NCI-H1105 treated with DMSO at 0.1 percent for 48 hours (cell line): ENCODE results near the gene CNGB1.
"Not testable (repeated sequence)": the region's sequence is repeated elsewhere in the genome, so short reads cannot be mapped to it uniquely, and the experiment has no call there.

Experiments used
- DNase-seq: peaks from one replicate; lab custom pipeline; 2025; lab: John Stamatoyannopoulos, UW

Gene CNGB1

GRCh38 chr16:57884655-57885133 lies 86.2 kb downstream of the CNGB1 start:
- no peak for DNase-seq

- DNase-seq = no peak
These were observed 86.8 kb downstream of the CNGB1 start for GRCh38 chr16:57883953-57884654.

GRCh38 chr16:57883480-57883879 lies 87.4 kb downstream of the CNGB1 start:
- DNase-seq = no peak

GRCh38 chr16:57882792-57883191 lies 88.1 kb downstream of the CNGB1 start:
- no peak for DNase-seq

- no peak for DNase-seq
These were observed 88.7 kb downstream of the CNGB1 start for GRCh38 chr16:57882206-57882605.

GRCh38 chr16:57878586-57878985 lies 92.3 kb downstream of the CNGB1 start:
- no peak for DNase-seq

- no peak for DNase-seq
These were observed 94.7 kb downstream of the CNGB1 start for GRCh38 chr16:57876210-57876609.

- DNase-seq = no peak
These were observed 95.6 kb downstream of the CNGB1 start for GRCh38 chr16:57875347-57875746.

GRCh38 chr16:57873218-57873617 lies 97.7 kb downstream of the CNGB1 start:
- DNase-seq = peak; percentile 10

GRCh38 chr16:57872764-57873163 lies 98.2 kb downstream of the CNGB1 start:
- DNase-seq = not testable (repeated sequence)

GRCh38 chr16:57871456-57871855 lies 99.5 kb downstream of the CNGB1 start:
- no peak for DNase-seq

- DNase-seq = no peak
These were observed 100.0 kb downstream of the CNGB1 start for GRCh38 chr16:57870753-57871454.

GRCh38 chr16:57868913-57869520 lies 101.9 kb downstream of the CNGB1 start:
- DNase-seq = no peak

GRCh38 chr16:57867000-57867561 lies 103.8 kb downstream of the CNGB1 start:
- peak; percentile 81 for DNase-seq

GRCh38 chr16:57866529-57866918 lies 104.4 kb downstream of the CNGB1 start:
- DNase-seq = peak; percentile 79

GRCh38 chr16:57865746-57866528 lies 105.0 kb downstream of the CNGB1 start:
- DNase-seq = peak; percentile 48

GRCh38 chr16:57863434-57864160 lies 107.3 kb downstream of the CNGB1 start:
- peak; percentile 7 for DNase-seq

- no peak for DNase-seq
These were observed 108.1 kb downstream of the CNGB1 start for GRCh38 chr16:57862698-57863433.

- DNase-seq = no peak
These were observed 111.6 kb downstream of the CNGB1 start for GRCh38 chr16:57859331-57859730.

- DNase-seq = no peak
These were observed 112.3 kb downstream of the CNGB1 start for GRCh38 chr16:57858635-57859034.
